Activated naive CD4-positive, alpha-beta T cell treated with anti-CD3 and anti-CD28 coated beads for 36 hours (primary cell): ENCODE data around the gene RPE. TPM values are rescaled to one million over a fixed set of nuclear protein-coding genes. Genes with fewer than 3 reads are reported as not detected.

ENCODE experiments used
- CTCF ChIA-PET: fragments of 350-600 bp; sonication (Branson Sonifier 250); formaldehyde crosslinking; loops from one replicate; lab custom pipeline; 2021; ENCODE audit warnings: antibody characterized with exemption; lab: Charles Lee
- DNase-seq: peaks from one replicate; pipeline ENCODE4 v3.0.0-alpha.2; 2020
- H3K27ac Mint-ChIP-seq: one replicate; pipeline ENCODE4 v1.8.0; 2021; ENCODE audit warnings: mild to moderate bottlenecking, mixed read lengths
- H3K27me3 Mint-ChIP-seq: one replicate; pipeline ENCODE4 v1.8.0; 2021; ENCODE audit warnings: low read depth, mixed read lengths
- H3K36me3 Mint-ChIP-seq: one replicate; pipeline ENCODE4 v1.8.0; 2021; ENCODE audit warnings: low read depth, mixed read lengths
- H3K4me1 Mint-ChIP-seq: one replicate; pipeline ENCODE4 v1.8.0; 2021; ENCODE audit warnings: low read depth, mixed read lengths
- H3K4me3 Mint-ChIP-seq: one replicate; pipeline ENCODE4 v1.8.0; 2021; ENCODE audit warnings: mild to moderate bottlenecking, moderate library complexity, mixed read lengths
- H3K9me3 Mint-ChIP-seq: one replicate; pipeline ENCODE4 v1.8.0; 2021; ENCODE audit warnings: mixed read lengths
- intact Hi-C: fragments of 100-400 bp; cut with micrococcal nuclease; formaldehyde crosslinking; loops from one replicate; pipeline ENCODE4 v1.15.1; 2023
- total RNA-seq, 2 experiments: library from RNA; stranded (reverse); gene quantifications; one replicate each; pipeline ENCODE4 v1.2.3, GENCODE V29; 2021

The RPE gene
- total RNA-seq, 2 experiments from 2014 or later: 43.9 to 46.2 TPM

DNA sequence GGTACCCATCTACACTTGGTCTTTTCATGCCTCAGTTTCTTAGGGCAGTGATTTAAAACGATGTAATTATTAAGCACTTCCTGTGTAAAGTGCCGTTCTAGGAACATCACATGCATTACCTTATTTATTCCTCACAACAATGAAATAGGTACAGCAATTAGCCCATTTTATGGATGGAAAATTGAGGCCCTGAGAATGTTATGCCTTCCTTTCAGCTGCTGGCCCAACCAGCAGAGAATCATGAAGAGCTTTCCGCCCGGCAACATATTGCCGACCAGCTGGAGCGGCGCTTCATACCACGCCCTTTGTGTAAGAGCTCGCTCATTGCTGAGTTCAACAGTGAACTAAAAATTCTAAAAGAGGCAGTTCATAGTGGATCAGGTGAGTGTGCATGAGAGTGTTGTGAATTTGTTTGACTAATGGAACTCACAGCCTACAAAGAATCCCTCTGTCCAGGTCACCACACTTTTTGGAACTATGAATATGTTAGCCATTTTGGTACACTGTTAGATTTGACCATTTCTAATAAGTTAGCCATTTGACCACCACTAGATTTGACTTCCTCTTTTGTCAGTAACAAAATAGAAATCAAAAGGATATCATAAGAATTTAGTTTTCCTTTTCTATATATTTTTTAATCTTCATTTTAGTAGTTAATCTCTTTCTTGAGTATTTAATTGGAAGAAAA lies 25.6 kb upstream of the RPE start:
- Mint-ChIP-seq H3K4me3 (no peak overlapping the region), H3K27me3 (no peaks in the 10 kb centered on the region), H3K4me1 (no peaks in the 10 kb centered on the region), H3K36me3 (no peaks in the 10 kb centered on the region), H3K27ac (no peak overlapping the region), H3K9me3 (no peaks in the 10 kb centered on the region)
- intact Hi-C loops: loop anchor here (1.0 kb wide), 3 partner anchors 96 to 222 kb away; no protein-coding TSS in a partner anchor
- CTCF ChIA-PET: interaction anchor here (0.6 to 13.5 kb wide), 8 partner anchors 12 to 239 kb away, joined by 3 to 129 read pairs (median 4); no protein-coding TSS in a partner anchor
- DNase-seq: no peak

- CTCF ChIA-PET: interaction anchor here (0.6 to 13.5 kb wide), 11 partner anchors 13 to 287 kb away, joined by 3 to 129 read pairs (median 3); no protein-coding TSS in a partner anchor
- no peaks in the 10 kb centered on the region for H3K9me3 Mint-ChIP-seq
- H3K36me3 Mint-ChIP-seq: no peaks in the 10 kb centered on the region
- intact Hi-C loops: loop anchor here (1.0 kb wide), 3 partner anchors 96 to 222 kb away; no protein-coding TSS in a partner anchor
- no peak for DNase-seq
- H3K27ac Mint-ChIP-seq: no peak overlapping the region
- no peaks in the 10 kb centered on the region for H3K27me3 Mint-ChIP-seq
- H3K4me1 Mint-ChIP-seq: no peaks in the 10 kb centered on the region
- no peak overlapping the region for H3K4me3 Mint-ChIP-seq
Measured at GRCh38 chr2:209977386-209978239, 24.8 kb upstream of the RPE start.

DNA sequence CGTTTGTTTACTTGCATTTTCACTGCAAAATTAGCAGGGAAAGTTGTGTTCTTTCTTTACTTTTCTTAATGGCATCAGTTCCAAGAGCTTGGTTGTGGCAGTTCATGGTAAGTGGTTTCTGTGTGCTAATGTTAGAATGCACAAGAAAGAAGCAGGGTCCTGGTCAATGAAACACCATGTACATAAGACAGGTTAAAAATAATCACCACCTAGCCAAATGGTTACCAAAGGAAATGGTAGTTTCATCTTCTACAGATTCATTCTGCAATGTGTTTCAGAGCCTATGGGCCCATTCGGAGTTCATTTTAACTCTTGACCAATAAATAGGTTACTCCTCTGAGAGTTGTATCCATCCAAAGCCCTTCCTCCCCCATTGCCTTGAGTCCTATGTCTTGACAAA lies 18.1 kb upstream of the RPE start:
- no peak for DNase-seq
- H3K27me3 Mint-ChIP-seq: peaks cover 5% of the 10 kb centered on the region
- H3K36me3 Mint-ChIP-seq: no peaks in the 10 kb centered on the region
- peaks cover 3% of the 10 kb centered on the region for H3K4me1 Mint-ChIP-seq
- intact Hi-C loops: no loop called here
- no peak overlapping the region for H3K4me3 Mint-ChIP-seq
- CTCF ChIA-PET: interaction anchor here (0.7 to 1.7 kb wide), 4 partner anchors 9 to 215 kb away, joined by 3 to 5 read pairs (median 5); no protein-coding TSS in a partner anchor
- no peak overlapping the region for H3K27ac Mint-ChIP-seq
- H3K9me3 Mint-ChIP-seq: no peaks in the 10 kb centered on the region

DNA sequence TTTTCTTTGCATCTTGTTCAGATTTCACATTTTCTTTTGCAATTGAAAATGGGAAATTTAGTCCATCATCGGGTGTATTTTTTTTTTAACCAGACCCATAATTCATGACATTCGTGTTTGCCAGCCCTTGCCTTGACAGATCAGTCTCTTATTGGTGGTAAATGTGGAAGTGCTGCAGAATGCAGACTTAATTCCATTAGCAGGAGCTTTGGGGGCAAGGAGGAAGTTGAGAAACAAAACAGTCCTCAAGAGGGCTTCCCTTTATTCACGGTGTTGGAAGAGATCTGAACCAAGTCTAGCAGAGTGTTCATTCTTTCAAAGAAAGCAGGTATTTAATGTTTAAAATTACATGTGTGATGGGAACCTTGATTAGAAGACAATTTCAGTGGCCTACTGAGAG lies 16.6 kb upstream of the RPE start:
- H3K4me1 Mint-ChIP-seq: peaks cover 3% of the 10 kb centered on the region
- no peaks in the 10 kb centered on the region for H3K9me3 Mint-ChIP-seq
- no peak for DNase-seq
- H3K4me3 Mint-ChIP-seq: no peak overlapping the region
- peaks cover 11% of the 10 kb centered on the region for H3K27me3 Mint-ChIP-seq
- CTCF ChIA-PET: interaction anchor here (1.7 kb wide), 2 partner anchors 211 to 213 kb away, joined by 5 read pairs; no protein-coding TSS in a partner anchor
- intact Hi-C loops: no loop called here
- no peak overlapping the region for H3K27ac Mint-ChIP-seq
- no peaks in the 10 kb centered on the region for H3K36me3 Mint-ChIP-seq

DNA sequence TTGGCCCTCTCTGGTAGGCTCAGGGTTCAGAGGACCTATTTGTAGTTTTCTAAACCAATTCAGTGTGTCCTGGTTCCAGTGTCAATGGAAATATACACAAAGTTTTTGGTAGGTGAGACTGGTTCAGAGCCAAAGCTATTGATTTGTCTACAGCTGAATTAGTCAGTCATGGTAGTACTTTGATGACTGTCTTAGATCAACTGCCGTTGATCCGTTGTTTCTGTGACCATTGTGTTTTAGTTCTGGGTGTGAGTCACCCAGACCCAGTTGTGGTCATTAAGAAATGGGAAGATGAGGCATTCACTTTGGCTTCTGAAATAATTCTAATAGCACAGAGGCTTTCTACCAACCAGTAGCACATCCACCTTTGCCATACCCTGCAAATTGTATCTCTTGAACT lies 16.0 kb upstream of the RPE start:
- H3K27ac Mint-ChIP-seq: no peak overlapping the region
- intact Hi-C loops: no loop called here
- peaks cover 3% of the 10 kb centered on the region for H3K4me1 Mint-ChIP-seq
- no peak overlapping the region for H3K4me3 Mint-ChIP-seq
- no peaks in the 10 kb centered on the region for H3K9me3 Mint-ChIP-seq
- CTCF ChIA-PET: interaction anchor here (1.6 kb wide), 1 partner anchor 213 kb away, joined by 5 read pairs; no protein-coding TSS in a partner anchor
- no peaks in the 10 kb centered on the region for H3K36me3 Mint-ChIP-seq
- no peak for DNase-seq
- peaks cover 11% of the 10 kb centered on the region for H3K27me3 Mint-ChIP-seq

DNA sequence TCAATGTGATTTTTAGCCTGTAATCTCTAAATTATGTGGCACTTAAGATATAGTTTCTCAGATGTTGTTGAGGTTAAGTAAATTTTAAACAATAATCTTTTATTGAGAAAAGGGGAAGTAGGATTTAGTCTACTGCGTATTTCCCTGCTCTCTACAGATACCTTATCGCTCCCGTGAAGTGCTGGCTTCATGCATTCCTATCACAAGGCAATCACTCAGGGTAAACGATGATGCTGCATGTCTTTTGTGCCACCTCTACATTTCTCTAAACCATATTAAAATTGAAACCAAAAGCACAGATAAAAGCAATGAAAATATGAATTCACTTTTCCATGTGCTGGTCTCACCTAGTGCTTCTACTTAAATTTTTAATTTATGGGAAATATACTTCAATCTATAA lies 14.4 kb upstream of the RPE start:
- H3K36me3 Mint-ChIP-seq: no peaks in the 10 kb centered on the region
- peaks cover 11% of the 10 kb centered on the region for H3K27me3 Mint-ChIP-seq
- intact Hi-C loops: no loop called here
- CTCF ChIA-PET: interaction anchor here (1.1 to 1.6 kb wide), 2 partner anchors 211 to 653 kb away, joined by 3 to 5 read pairs; no protein-coding TSS in a partner anchor
- no peaks in the 10 kb centered on the region for H3K9me3 Mint-ChIP-seq
- H3K4me1 Mint-ChIP-seq: peaks cover 3% of the 10 kb centered on the region
- no peak overlapping the region for H3K4me3 Mint-ChIP-seq
- no peak overlapping the region for H3K27ac Mint-ChIP-seq
- DNase-seq: no peak

- Mint-ChIP-seq H3K27ac (no peak overlapping the region), H3K4me1 (peaks cover 3% of the 10 kb centered on the region), H3K4me3 (no peak overlapping the region), H3K9me3 (no peaks in the 10 kb centered on the region), H3K36me3 (no peaks in the 10 kb centered on the region), H3K27me3 (peaks cover 7% of the 10 kb centered on the region)
- CTCF ChIA-PET: interaction anchor here (0.6 to 1.4 kb wide), 3 partner anchors 13 to 544 kb away, joined by 3 to 4 read pairs (median 3); no protein-coding TSS in a partner anchor
- DNase-seq: no peak
- intact Hi-C loops: no loop called here
Measured at GRCh38 chr2:209990838-209991237, 11.6 kb upstream of the RPE start.

GRCh38 chr2:209993968-209994367 lies 8.5 kb upstream of the RPE start:
- Mint-ChIP-seq H3K36me3 (no peaks in the 10 kb centered on the region), H3K9me3 (no peaks in the 10 kb centered on the region), H3K27ac (no peak overlapping the region), H3K27me3 (peaks cover 6% of the 10 kb centered on the region), H3K4me3 (no peak overlapping the region), H3K4me1 (peaks cover 2% of the 10 kb centered on the region)
- CTCF ChIA-PET: no interaction called here
- intact Hi-C loops: no loop called here
- DNase-seq: no peak

DNA sequence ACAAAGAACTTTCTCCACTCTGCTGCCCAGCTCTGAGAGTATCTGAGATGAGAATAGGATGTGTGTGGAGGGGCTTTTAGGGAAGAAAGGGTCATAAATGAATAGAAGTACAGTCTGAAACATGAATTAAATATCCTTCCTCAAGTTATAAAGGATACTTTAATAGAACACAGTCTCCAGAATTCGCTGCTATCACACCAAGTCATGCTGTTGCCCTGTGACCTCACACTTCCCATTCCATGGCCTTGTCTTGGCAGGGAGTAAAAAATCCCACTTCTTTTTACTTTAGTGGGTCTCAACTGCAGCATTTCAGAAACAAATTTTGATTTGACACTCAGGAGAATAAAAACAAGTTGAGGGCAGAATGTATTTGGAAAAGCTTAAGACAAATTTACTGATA lies 3.8 kb upstream of the RPE start:
- no peak for DNase-seq
- Mint-ChIP-seq H3K36me3 (no peaks in the 10 kb centered on the region), H3K4me1 (peaks cover 18% of the 10 kb centered on the region), H3K27ac (no peak overlapping the region), H3K27me3 (no peaks in the 10 kb centered on the region), H3K4me3 (no peak overlapping the region), H3K9me3 (no peaks in the 10 kb centered on the region)
- intact Hi-C loops: no loop called here
- CTCF ChIA-PET: interaction anchor here (0.6 to 1.5 kb wide), 4 partner anchors 38 to 1591 kb away, joined by 3 to 4 read pairs (median 4); no protein-coding TSS in a partner anchor

DNA sequence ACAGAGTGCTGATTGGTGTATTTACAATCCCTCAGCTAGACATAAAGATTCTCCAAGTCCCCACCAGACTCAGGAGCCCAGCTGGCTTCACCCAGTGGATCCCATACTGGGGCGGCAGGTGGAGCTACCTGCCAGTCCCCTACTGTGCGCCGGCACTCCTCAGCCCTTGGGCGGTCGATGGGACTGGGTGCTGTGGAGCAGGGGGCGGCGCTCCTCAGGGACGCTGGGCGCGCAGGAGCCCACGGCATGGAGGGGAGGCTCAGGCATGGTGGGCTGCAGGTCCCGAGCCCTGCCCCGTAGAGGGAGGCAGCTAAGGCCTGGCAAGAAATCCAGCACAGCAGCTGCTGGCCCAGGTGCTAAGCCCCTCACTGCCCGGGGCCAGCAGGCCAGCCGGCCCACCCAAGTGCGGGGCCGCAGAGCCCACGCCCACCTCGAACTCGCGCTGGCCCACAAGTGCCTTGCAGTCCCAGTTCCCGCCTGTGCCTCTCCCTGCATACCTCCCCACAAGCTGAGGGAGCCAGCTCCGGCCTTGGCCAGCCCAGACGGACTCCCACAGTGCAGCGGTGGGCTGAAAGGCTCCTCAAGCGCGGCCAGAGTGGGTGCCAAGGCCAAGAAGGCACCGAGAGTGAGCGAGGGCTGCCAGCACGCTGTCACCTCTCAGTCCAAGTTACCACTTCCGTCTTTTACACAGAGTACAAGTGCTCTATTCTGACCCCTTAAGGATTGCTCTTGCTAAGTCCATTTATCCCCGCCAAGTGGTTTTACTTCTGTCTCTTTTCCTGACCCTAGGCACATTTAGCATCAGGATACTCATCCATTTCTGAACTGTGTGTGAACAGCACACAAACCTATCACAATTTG lies 1.7 kb upstream of the RPE start:
- no peak for DNase-seq
- Mint-ChIP-seq H3K9me3 (no peaks in the 10 kb centered on the region), H3K4me1 (peaks cover 36% of the 10 kb centered on the region), H3K27me3 (no peaks in the 10 kb centered on the region), H3K27ac (no peak overlapping the region), H3K36me3 (peaks cover 7% of the 10 kb centered on the region), H3K4me3 (no peak overlapping the region)
- intact Hi-C loops: loop anchor here (5.0 kb wide), 1 partner anchor 1733 kb away; the partner anchor contains the start of gene PIKFYVE
- CTCF ChIA-PET: interaction anchor here (1.6 kb wide), 1 partner anchor 196 kb away, joined by 4 read pairs; no protein-coding TSS in a partner anchor

- intact Hi-C loops: loop anchor here (5.0 kb wide), 1 partner anchor 1736 kb away; the partner anchor contains the start of gene PIKFYVE
- no peak for DNase-seq
- peaks cover 59% of the 10 kb centered on the region for H3K4me1 Mint-ChIP-seq
- peak overlapping the region; percentile 93 for H3K4me3 Mint-ChIP-seq
- no peaks in the 10 kb centered on the region for H3K27me3 Mint-ChIP-seq
- peak overlapping the region; percentile 86 for H3K27ac Mint-ChIP-seq
- no peaks in the 10 kb centered on the region for H3K9me3 Mint-ChIP-seq
- CTCF ChIA-PET: interaction anchor here (1.4 kb wide), 1 partner anchor 26 kb away, joined by 4 read pairs; no protein-coding TSS in a partner anchor
- H3K36me3 Mint-ChIP-seq: peaks cover 24% of the 10 kb centered on the region
Measured at GRCh38 chr2:210003359-210003758, 921 bp downstream of the RPE start.
